A673 (cell line): ENCODE results near the gene ARID3A. TPM values are rescaled to one million over a fixed set of nuclear protein-coding genes. Genes with fewer than 3 reads are reported as not detected.
A peak's percentile ranks its signal among the peaks of the same experiment; 100 is the strongest.
"Not testable (repeated sequence)": the region's sequence is repeated elsewhere in the genome, so short reads cannot be mapped to it uniquely, and the experiment has no call there.

Experiments
- BruUV-seq: library from RNA; stranded (reverse); fragments of 400-500 nt; replicated peaks from 2 replicates; lab custom pipeline; 2021; lab: Mats Ljungman, UMichigan
- CTCF ChIA-PET: fragments of 300-600 bp; sonication (Branson Sonifier 250); formaldehyde crosslinking; loops from one replicate; lab custom pipeline; 2022; ENCODE audit warnings: antibody characterized with exemption; lab: Charles Lee
- POLR2A ChIA-PET: fragments of 300-600 bp; sonication (Branson Sonifier 250); formaldehyde crosslinking; loops from one replicate; lab custom pipeline; 2022; ENCODE audit warnings: antibody characterized with exemption; ENCODE audit not compliant: low non-redundant PET; lab: Charles Lee
- DNase-seq: peaks from one replicate; pipeline ENCODE4 v3.0.0-alpha.2; 2015; ENCODE audit warnings: low spot score
- H3K27ac ChIP-seq: fragments of 200-600 bp; sonication (generic); 2 replicates; pipeline ENCODE4 v1.5.1; 2016; ENCODE audit warnings: mixed run types, low read depth, mild to moderate bottlenecking, mixed read lengths, antibody characterized with exemption, low read length; ENCODE audit not compliant: poor library complexity, severe bottlenecking
- H3K27me3 ChIP-seq: fragments of 200-600 bp; sonication (generic); replicated peaks from 2 replicates; pipeline ENCODE4 v1.6.1; 2017; ENCODE audit warnings: mixed run types, low read depth, mild to moderate bottlenecking, mixed read lengths, antibody characterized with exemption, low read length; ENCODE audit not compliant: insufficient read depth, poor library complexity
- H3K36me3 ChIP-seq: fragments of 200-600 bp; sonication (generic); 2 replicates; pipeline ENCODE4 v1.6.1; 2016; ENCODE audit warnings: mixed run types, mild to moderate bottlenecking, mixed read lengths, antibody characterized with exemption, low read length; ENCODE audit not compliant: insufficient read depth, poor library complexity, severe bottlenecking
- H3K4me1 ChIP-seq: fragments of 200-600 bp; sonication (generic); 2 replicates; pipeline ENCODE4 v1.6.1; 2017; ENCODE audit warnings: mixed run types, mild to moderate bottlenecking, mixed read lengths, antibody characterized with exemption, low read length; ENCODE audit not compliant: insufficient read depth, poor library complexity, severe bottlenecking
- H3K4me3 ChIP-seq: fragments of 200-600 bp; sonication (generic); 2 replicates; pipeline ENCODE4 v1.5.1; 2016; ENCODE audit warnings: low read depth, mixed run types, mild to moderate bottlenecking, mixed read lengths, low read length; ENCODE audit not compliant: poor library complexity, severe bottlenecking
- H3K9me3 ChIP-seq: fragments of 200-600 bp; sonication (generic); 2 replicates; pipeline ENCODE4 v1.6.1; 2016; ENCODE audit warnings: mixed run types, low read depth, mild to moderate bottlenecking, mixed read lengths, antibody characterized with exemption, low read length; ENCODE audit not compliant: poor library complexity, severe bottlenecking
- EZH2 ChIP-seq: fragments of 200-600 bp; sonication (generic); IDR thresholded peaks from 2 replicates; pipeline ENCODE4 v1.6.1; 2017; ENCODE audit warnings: borderline replicate concordance, low read depth, mild to moderate bottlenecking, mixed read lengths, antibody characterized with exemption, low read length; ENCODE audit not compliant: poor library complexity, severe bottlenecking
- intact Hi-C: fragments of 100-400 bp; cut with micrococcal nuclease; formaldehyde crosslinking; loops from one replicate; pipeline ENCODE4 v1.10.0; 2022; ENCODE audit not compliant: unreplicated experiment
- total RNA-seq: library from RNA; stranded (reverse); gene quantifications from 2 replicates; pipeline ENCODE4 v1.2.3, GENCODE V29; 2021
- TF ChIP-seq, protein P1 (sequence below): fragments of 300-800, 200-600 bp; sonication (generic); conservative IDR thresholded peaks from 2 replicates; pipeline ENCODE4 v1.5.1; 2017; ENCODE audit warnings: low read depth, mild to moderate bottlenecking, antibody characterized with exemption, low read length, moderate library complexity, mixed read lengths

ARID3A gene
- total RNA-seq, 1 experiment from 2014 or later = 19.6 TPM

DNA sequence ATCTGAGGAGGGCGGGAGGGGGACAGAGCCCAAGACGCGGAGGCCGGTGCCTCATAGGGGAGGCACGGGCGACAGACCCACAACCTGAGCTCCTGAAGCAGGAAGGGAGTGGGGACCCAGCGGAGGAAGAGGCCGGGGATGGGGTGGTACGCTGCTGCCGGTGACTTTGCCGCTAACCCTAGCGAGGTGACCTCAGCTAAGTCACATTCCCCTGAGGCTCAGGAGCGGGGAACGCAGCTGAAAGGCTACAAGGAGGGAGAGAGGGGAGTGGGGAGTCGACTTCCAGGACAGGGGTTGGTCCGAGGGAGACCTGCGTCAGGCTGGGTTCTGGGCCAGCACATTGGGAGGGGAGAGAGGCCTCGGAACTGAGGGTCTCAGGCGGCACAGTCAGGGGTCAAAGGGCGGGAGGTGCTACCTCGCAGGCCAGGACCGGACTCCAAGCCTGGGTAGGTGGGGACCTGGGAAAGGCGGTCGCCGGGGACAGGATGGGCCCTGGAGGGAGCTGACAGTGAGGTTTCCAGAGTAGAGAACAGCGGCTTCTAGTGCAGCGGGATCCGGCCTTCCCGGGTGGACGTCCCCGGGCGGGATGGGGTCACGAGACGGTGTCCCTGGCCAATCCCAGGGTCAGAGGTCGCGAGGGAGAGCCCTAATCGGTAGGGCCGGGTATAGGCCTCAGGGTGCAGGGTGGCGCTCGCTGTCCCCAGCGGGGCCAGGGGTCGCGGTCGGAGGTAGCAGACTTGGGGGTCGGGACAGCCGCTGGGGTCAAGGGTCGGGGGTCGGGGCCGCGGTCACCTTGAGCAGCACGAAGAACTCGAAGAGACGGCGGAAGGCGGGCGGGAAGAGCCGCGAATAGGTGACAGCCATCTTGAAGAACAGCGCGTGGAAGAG, 94.4 kb downstream of the ARID3A start:
- ChIA-PET CTCF (no interaction called here), POLR2A (no interaction called here)
- intact Hi-C loops = loop anchor here (10.0 kb wide), 3 partner anchors 85 to 225 kb away; partner anchors contain the start of genes ATP5F1D, GPX4 and MIDN
- Histone ChIP-seq H3K4me1 (peaks cover 30% of the 10 kb centered on the region), H3K9me3 (no peaks in the 10 kb centered on the region), H3K27me3 (no peaks in the 10 kb centered on the region), H3K4me3 (peak overlapping the region; percentile 100), H3K36me3 (peaks cover 5% of the 10 kb centered on the region), H3K27ac (peak overlapping the region; percentile 98)
- BruUV-seq = no TSS peak
- no peak for TF ChIP-seq EZH2
- TF ChIP-seq, protein P1, sequence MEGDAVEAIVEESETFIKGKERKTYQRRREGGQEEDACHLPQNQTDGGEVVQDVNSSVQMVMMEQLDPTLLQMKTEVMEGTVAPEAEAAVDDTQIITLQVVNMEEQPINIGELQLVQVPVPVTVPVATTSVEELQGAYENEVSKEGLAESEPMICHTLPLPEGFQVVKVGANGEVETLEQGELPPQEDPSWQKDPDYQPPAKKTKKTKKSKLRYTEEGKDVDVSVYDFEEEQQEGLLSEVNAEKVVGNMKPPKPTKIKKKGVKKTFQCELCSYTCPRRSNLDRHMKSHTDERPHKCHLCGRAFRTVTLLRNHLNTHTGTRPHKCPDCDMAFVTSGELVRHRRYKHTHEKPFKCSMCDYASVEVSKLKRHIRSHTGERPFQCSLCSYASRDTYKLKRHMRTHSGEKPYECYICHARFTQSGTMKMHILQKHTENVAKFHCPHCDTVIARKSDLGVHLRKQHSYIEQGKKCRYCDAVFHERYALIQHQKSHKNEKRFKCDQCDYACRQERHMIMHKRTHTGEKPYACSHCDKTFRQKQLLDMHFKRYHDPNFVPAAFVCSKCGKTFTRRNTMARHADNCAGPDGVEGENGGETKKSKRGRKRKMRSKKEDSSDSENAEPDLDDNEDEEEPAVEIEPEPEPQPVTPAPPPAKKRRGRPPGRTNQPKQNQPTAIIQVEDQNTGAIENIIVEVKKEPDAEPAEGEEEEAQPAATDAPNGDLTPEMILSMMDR = no peak
- DNase-seq = no peak

DNA sequence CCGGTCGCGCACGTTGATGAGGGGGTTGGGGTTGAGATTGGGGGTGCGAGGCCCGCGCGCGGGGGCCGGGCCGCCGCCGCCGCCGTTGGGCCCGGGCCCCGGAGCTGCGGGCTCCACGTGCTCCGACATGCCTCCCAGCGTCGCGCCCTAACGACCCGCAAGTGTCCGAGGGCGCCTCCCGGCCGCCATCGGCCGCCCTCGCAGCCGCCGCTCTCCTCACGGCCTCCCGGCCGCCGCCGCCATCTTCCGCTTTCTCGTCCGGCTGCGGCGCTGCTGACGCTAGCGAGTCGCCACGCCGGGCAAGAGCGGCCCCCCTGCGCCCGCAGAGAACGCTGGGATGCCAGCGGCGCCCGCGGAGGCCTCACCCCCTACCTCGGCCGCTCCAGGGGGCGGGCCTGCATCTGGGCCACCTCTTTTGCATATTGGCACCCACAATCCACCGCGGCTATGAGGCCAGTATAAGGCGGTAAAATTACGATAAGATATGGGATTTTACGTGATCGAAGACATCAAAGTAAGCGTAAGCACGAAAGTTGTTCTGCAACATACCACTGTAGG, 95.1 kb downstream of the ARID3A start, which contains the start of gene TMEM259:
Gene TMEM259, minus strand, starts transcription at position 256 of the 558 bp plus-strand sequence. Its CDS starts 127 bp downstream, at position 129.
- peaks cover 5% of the 10 kb centered on the region for H3K36me3 ChIP-seq
- POLR2A ChIA-PET = interaction anchor here (1.0 kb wide), 1 partner anchor 31 kb away, joined by 3 read pairs; no protein-coding TSS in a partner anchor
- CTCF ChIA-PET = no interaction called here
- peaks cover 26% of the 10 kb centered on the region for H3K4me1 ChIP-seq
- H3K27me3 ChIP-seq = no peaks in the 10 kb centered on the region
- H3K9me3 ChIP-seq = no peaks in the 10 kb centered on the region
- no peak for TF ChIP-seq EZH2
- TF ChIP-seq, protein P1 = no peak
- peak within 1 kb of the TSS; percentile 98 for H3K27ac ChIP-seq
- peak; percentile 99 for DNase-seq
- intact Hi-C loops = loop anchor here (10.0 kb wide), 3 partner anchors 84 to 224 kb away; partner anchors contain the start of genes ATP5F1D, GPX4 and MIDN
- H3K4me3 ChIP-seq = peak within 1 kb of the TSS; percentile 100
- BruUV-seq = no TSS peak

- intact Hi-C loops = loop anchor here (10.0 kb wide), 3 partner anchors 81 to 221 kb away; partner anchors contain the start of genes ATP5F1D, GPX4 and MIDN
- H3K9me3 ChIP-seq, CTCF ChIA-PET, H3K27ac ChIP-seq, POLR2A ChIA-PET, H3K27me3 ChIP-seq, DNase-seq, H3K4me3 ChIP-seq, BruUV-seq, H3K4me1 ChIP-seq, H3K36me3 ChIP-seq: not testable (repeated sequence)
Observed at GRCh38 chr19:1023883-1024188, 98.0 kb downstream of the ARID3A start.

- H3K27me3 ChIP-seq, H3K27ac ChIP-seq, BruUV-seq, H3K9me3 ChIP-seq, H3K4me3 ChIP-seq, DNase-seq, H3K4me1 ChIP-seq, H3K36me3 ChIP-seq, POLR2A ChIA-PET, CTCF ChIA-PET: not testable (repeated sequence)
- intact Hi-C loops = loop anchor here (10.0 kb wide), 3 partner anchors 80 to 220 kb away; partner anchors contain the start of genes ATP5F1D, GPX4 and MIDN
Observed at GRCh38 chr19:1025080-1025479, 99.2 kb downstream of the ARID3A start.
